ENCODE measurements around the gene KIAA0232.

GRCh38 chr4:6926081-6926480 is 143.6 kb downstream of the KIAA0232 start:
- no peak for TF ChIP-seq POLR2A (IDR thresholded peaks at IDR 0.05; ENCODE audit: low read depth, low read length)
- no peak for TF ChIP-seq SPI1 (IDR thresholded peaks at IDR 0.05; ENCODE audit: low read depth, low read length)
- no peak for TF ChIP-seq POLR2AphosphoS5 (IDR thresholded peaks at IDR 0.05; ENCODE audit: low read depth, low read length)
- no peak for TF ChIP-seq PAX5 (IDR thresholded peaks at IDR 0.05; ENCODE audit: insufficient read depth, low read length, severe bottlenecking)
- no peak for TF ChIP-seq TAF1 (IDR thresholded peaks at IDR 0.05; ENCODE audit: low read depth, low read length)
- TF ChIP-seq POU2F2 (IDR thresholded peaks at IDR 0.05; ENCODE audit: low read depth, low read length) = no peak

Measured in GM12891 (cell line).